ENCODE results near the gene EPHA3. TPM values are rescaled to one million over a fixed set of nuclear protein-coding genes. Genes with fewer than 3 reads are reported as not detected.

Gene EPHA3
- total and polyA plus RNA-seq, 2 experiments from 2014 or later: 3.0 to 15.1 TPM

- no peak overlapping the region for H3K27ac ChIP-seq
- no peaks in the 10 kb centered on the region for H3K9me3 ChIP-seq (ENCODE audit: low read depth)
- TF ChIP-seq EZH2phosphoT487 (IDR thresholded peaks at IDR 0.05; ENCODE audit: low read depth, severe bottlenecking, unreplicated experiment): no peak
- no peak for TF ChIP-seq EZH2 (IDR thresholded peaks at IDR 0.05; ENCODE audit: borderline replicate concordance)
- no peaks in the 10 kb centered on the region for H3K9me2 ChIP-seq (replicated peaks; ENCODE audit: insufficient read depth)
- H2AFZ ChIP-seq: no peak overlapping the region
- 56% methylated on average over 2 of the region's 2 CpGs for WGBS (ENCODE audit: low lambda C conversion rate, missing lambda C conversion rate)
- H4K20me1 ChIP-seq (ENCODE audit: insufficient read depth, poor library complexity, severe bottlenecking): no peaks in the 10 kb centered on the region
- no peaks in the 10 kb centered on the region for H3K79me2 ChIP-seq
- H3K36me3 ChIP-seq (replicated peaks; ENCODE audit: insufficient read depth, low read depth): no peaks in the 10 kb centered on the region
- no peaks in the 10 kb centered on the region for H3K4me1 ChIP-seq (ENCODE audit: insufficient read depth)
- no peak for DNase-seq (ENCODE audit: low spot score)
- H3K4me2 ChIP-seq: no peak overlapping the region
- no peak overlapping the region for H3K4me3 ChIP-seq
- no peaks in the 10 kb centered on the region for H3K27me3 ChIP-seq
These were observed 246.0 kb downstream of the EPHA3 start for GRCh38 chr3:89353465-89353864.

DNA sequence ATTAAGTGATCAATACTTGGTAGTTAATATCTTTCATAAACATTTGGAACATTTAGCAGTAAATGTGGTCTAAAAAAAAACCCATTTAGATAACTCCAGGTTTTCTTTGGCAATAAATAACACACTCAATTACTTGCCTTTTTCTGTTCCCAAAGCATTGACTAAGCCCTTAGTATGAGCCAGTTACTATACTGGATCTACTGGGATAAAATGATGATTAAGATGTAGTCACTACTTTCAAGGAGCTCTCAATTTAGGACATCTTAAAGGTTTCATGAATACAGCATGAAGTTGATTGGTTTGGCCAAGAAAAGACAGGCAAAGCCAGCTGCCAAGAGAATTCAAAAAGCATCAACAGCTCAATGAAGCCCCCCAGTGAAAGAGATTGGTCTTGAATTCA, 250.9 kb downstream of the EPHA3 start:
- DNase-seq (ENCODE audit: low spot score): no peak
- Histone ChIP-seq H2AFZ (no peak overlapping the region), H3K27me3 (no peaks in the 10 kb centered on the region), H4K20me1 (ENCODE audit: insufficient read depth, poor library complexity, severe bottlenecking) (no peaks in the 10 kb centered on the region), H3K9me2 (replicated peaks; ENCODE audit: insufficient read depth) (no peaks in the 10 kb centered on the region), H3K9me3 (ENCODE audit: low read depth) (no peaks in the 10 kb centered on the region), H3K79me2 (no peaks in the 10 kb centered on the region), H3K36me3 (replicated peaks; ENCODE audit: insufficient read depth, low read depth) (no peaks in the 10 kb centered on the region), H3K4me3 (no peak overlapping the region), H3K4me1 (ENCODE audit: insufficient read depth) (no peaks in the 10 kb centered on the region), H3K4me2 (no peak overlapping the region), H3K27ac (no peak overlapping the region)
- TF ChIP-seq EZH2phosphoT487 (IDR thresholded peaks at IDR 0.05; ENCODE audit: low read depth, severe bottlenecking, unreplicated experiment): no peak
- no peak for TF ChIP-seq CTCF (IDR thresholded peaks at IDR 0.05; ENCODE audit: poor library complexity)
- TF ChIP-seq EZH2 (IDR thresholded peaks at IDR 0.05; ENCODE audit: borderline replicate concordance): no peak

- no peak overlapping the region for H3K4me2 ChIP-seq
- TF ChIP-seq EZH2phosphoT487 (IDR thresholded peaks at IDR 0.05; ENCODE audit: low read depth, severe bottlenecking, unreplicated experiment) (no peak), CTCF (IDR thresholded peaks at IDR 0.05; ENCODE audit: poor library complexity) (no peak), EZH2 (IDR thresholded peaks at IDR 0.05; ENCODE audit: borderline replicate concordance) (no peak)
- no peak overlapping the region for H2AFZ ChIP-seq
- no peaks in the 10 kb centered on the region for H4K20me1 ChIP-seq (ENCODE audit: insufficient read depth, poor library complexity, severe bottlenecking)
- H3K36me3 ChIP-seq (replicated peaks; ENCODE audit: insufficient read depth, low read depth): no peaks in the 10 kb centered on the region
- H3K4me1 ChIP-seq (ENCODE audit: insufficient read depth): no peaks in the 10 kb centered on the region
- DNase-seq (ENCODE audit: low spot score): no peak
- 86% methylated on average over 1 of the region's 1 CpG for WGBS (ENCODE audit: low lambda C conversion rate, missing lambda C conversion rate)
- H3K79me2 ChIP-seq: no peaks in the 10 kb centered on the region
- H3K27me3 ChIP-seq: no peaks in the 10 kb centered on the region
- H3K4me3 ChIP-seq: no peak overlapping the region
- no peak overlapping the region for H3K27ac ChIP-seq
- no peaks in the 10 kb centered on the region for H3K9me2 ChIP-seq (replicated peaks; ENCODE audit: insufficient read depth)
- H3K9me3 ChIP-seq (ENCODE audit: low read depth): no peaks in the 10 kb centered on the region
These were observed 252.7 kb downstream of the EPHA3 start for GRCh38 chr3:89360156-89360555.

DNA sequence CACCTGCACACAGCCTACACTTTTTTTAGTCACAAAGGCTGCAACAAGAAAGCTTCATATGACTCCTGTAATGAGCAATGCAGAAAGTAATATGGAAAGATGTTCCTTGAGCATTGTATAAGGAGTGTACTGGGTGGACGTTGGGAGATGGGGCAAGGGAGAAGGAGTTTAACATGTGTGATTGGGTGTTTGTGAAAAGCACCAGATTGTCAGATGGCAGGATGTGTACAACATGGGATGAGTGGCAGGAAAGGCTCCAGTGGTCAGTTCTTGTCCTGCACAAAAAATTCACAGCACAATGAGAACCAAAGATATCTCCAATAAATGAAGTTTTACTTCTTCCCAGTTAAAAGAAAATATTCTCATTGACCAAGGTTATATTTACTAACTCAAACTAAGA, 255.1 kb downstream of the EPHA3 start:
- H3K4me1 ChIP-seq (ENCODE audit: insufficient read depth): no peaks in the 10 kb centered on the region
- no peak for TF ChIP-seq EZH2 (IDR thresholded peaks at IDR 0.05; ENCODE audit: borderline replicate concordance)
- H3K36me3 ChIP-seq (replicated peaks; ENCODE audit: insufficient read depth, low read depth): no peaks in the 10 kb centered on the region
- no peaks in the 10 kb centered on the region for H3K79me2 ChIP-seq
- no peak overlapping the region for H3K4me2 ChIP-seq
- no peak overlapping the region for H3K4me3 ChIP-seq
- H2AFZ ChIP-seq: no peak overlapping the region
- H3K27me3 ChIP-seq: no peaks in the 10 kb centered on the region
- no peaks in the 10 kb centered on the region for H3K9me3 ChIP-seq (ENCODE audit: low read depth)
- no peak overlapping the region for H3K27ac ChIP-seq
- DNase-seq (ENCODE audit: low spot score): no peak
- no peaks in the 10 kb centered on the region for H4K20me1 ChIP-seq (ENCODE audit: insufficient read depth, poor library complexity, severe bottlenecking)
- H3K9me2 ChIP-seq (replicated peaks; ENCODE audit: insufficient read depth): no peaks in the 10 kb centered on the region
- WGBS (ENCODE audit: low lambda C conversion rate, missing lambda C conversion rate): 73% methylated on average over 1 of the region's 1 CpG
